ENCODE data around the gene TARBP1.

GRCh38 chr1:234409328-234409727 is 69.7 kb downstream of the TARBP1 start:
- no peak for TF ChIP-seq ZNF598 (CRISPR knock-in tag; IDR thresholded peaks at IDR 0.05; ENCODE audit: borderline replicate concordance)
- TF ChIP-seq HMGXB3 (CRISPR knock-in tag; IDR thresholded peaks at IDR 0.05; ENCODE audit: borderline replicate concordance) = no peak
- TF ChIP-seq GABPA (IDR thresholded peaks at IDR 0.05; ENCODE audit: low read depth, low read length) = no peak
- no peak for TF ChIP-seq GABPA (CRISPR knock-in tag; IDR thresholded peaks at IDR 0.05; ENCODE audit: low read depth)
